ENCODE data around the gene VAV3. TPM values are rescaled to one million over a fixed set of nuclear protein-coding genes. Genes with fewer than 3 reads are reported as not detected.

VAV3 gene
- total and polyA plus RNA-seq, 2 donors (not counting 1 experiment from before 2014, with no cell fraction given) = not detected

- Histone ChIP-seq H3K4me1 (ENCODE audit: control insufficient read depth, extremely low read depth, insufficient read depth, low read length) (no peaks in the 10 kb centered on the region), H3K27ac (ENCODE audit: insufficient read depth, low read length) (no peak overlapping the region), H3K4me2 (ENCODE audit: extremely low read depth, insufficient read depth, low read length) (no peak overlapping the region), H3K36me3 (ENCODE audit: control insufficient read depth, insufficient read depth, low read length) (no peaks in the 10 kb centered on the region), H3K9ac (ENCODE audit: insufficient read depth, low read length) (no peak overlapping the region), H3K27me3 (ENCODE audit: control insufficient read depth, insufficient read depth, low read length) (no peaks in the 10 kb centered on the region), H3K4me3 (replicated peaks in 1 of 4; ENCODE audit: control extremely low read depth in 1 of 4, insufficient read depth in 1 of 4, low read depth in 3 of 4, low read length in 4 of 4) (no peak overlapping the region), H3K79me2 (ENCODE audit: control insufficient read depth, insufficient read depth, low read length) (no peaks in the 10 kb centered on the region), H4K20me1 (ENCODE audit: control insufficient read depth, extremely low read depth, insufficient read depth, low read length) (no peaks in the 10 kb centered on the region), H3K9me3 (ENCODE audit: control insufficient read depth, insufficient read depth, low read depth, low read length) (no peaks in the 10 kb centered on the region), H2AFZ (ENCODE audit: low read length) (no peak overlapping the region)
- no peak for DNase-seq (ENCODE audit: low read depth in 2 of 2)
- TF ChIP-seq EZH2 (IDR thresholded peaks at IDR 0.05; ENCODE audit: low read length, missing control alignments) (no peak), CTCF (conservative IDR thresholded peaks at IDR 0.05 in 1 of 2, IDR thresholded peaks at IDR 0.05 in 1 of 2; ENCODE audit: low read depth in 1 of 2, low read length in 2 of 2) (no peak)
These were observed 303.8 kb downstream of the VAV3 start for GRCh38 chr1:107661158-107661557.

- H4K20me1 ChIP-seq (ENCODE audit: control insufficient read depth, extremely low read depth, insufficient read depth, low read length) = no peaks in the 10 kb centered on the region
These were observed 305.0 kb downstream of the VAV3 start for GRCh38 chr1:107659961-107660360.

GRCh38 chr1:107657356-107657755 lies 307.6 kb downstream of the VAV3 start:
- no peak for TF ChIP-seq CTCF (conservative IDR thresholded peaks at IDR 0.05 in 1 of 2, IDR thresholded peaks at IDR 0.05 in 1 of 2; ENCODE audit: low read depth in 1 of 2, low read length in 2 of 2)
- no peak for TF ChIP-seq EZH2 (IDR thresholded peaks at IDR 0.05; ENCODE audit: low read length, missing control alignments)
- H3K4me1 ChIP-seq (ENCODE audit: control insufficient read depth, extremely low read depth, insufficient read depth, low read length) = no peaks in the 10 kb centered on the region
- no peak overlapping the region for H3K27ac ChIP-seq (ENCODE audit: insufficient read depth, low read length)
- DNase-seq (ENCODE audit: low read depth in 2 of 2) = no peak
- no peaks in the 10 kb centered on the region for H4K20me1 ChIP-seq (ENCODE audit: control insufficient read depth, extremely low read depth, insufficient read depth, low read length)
- H3K9me3 ChIP-seq (ENCODE audit: control insufficient read depth, insufficient read depth, low read depth, low read length) = no peaks in the 10 kb centered on the region
- H3K4me3 ChIP-seq (replicated peaks in 1 of 4; ENCODE audit: control extremely low read depth in 1 of 4, insufficient read depth in 1 of 4, low read depth in 3 of 4, low read length in 4 of 4) = no peak overlapping the region
- no peak overlapping the region for H3K4me2 ChIP-seq (ENCODE audit: extremely low read depth, insufficient read depth, low read length)
- H3K27me3 ChIP-seq (ENCODE audit: control insufficient read depth, insufficient read depth, low read length) = no peaks in the 10 kb centered on the region
- no peak overlapping the region for H3K9ac ChIP-seq (ENCODE audit: insufficient read depth, low read length)
- H3K79me2 ChIP-seq (ENCODE audit: control insufficient read depth, insufficient read depth, low read length) = no peaks in the 10 kb centered on the region
- H2AFZ ChIP-seq (ENCODE audit: low read length) = no peak overlapping the region
- no peaks in the 10 kb centered on the region for H3K36me3 ChIP-seq (ENCODE audit: control insufficient read depth, insufficient read depth, low read length)

More at GRCh38 chr1:107659961-107660360, 305.0 kb downstream of the VAV3 start:
- Histone ChIP-seq H3K4me3 (replicated peaks in 1 of 4; ENCODE audit: control extremely low read depth in 1 of 4, insufficient read depth in 1 of 4, low read depth in 3 of 4, low read length in 4 of 4) (no peak overlapping the region), H3K27ac (ENCODE audit: insufficient read depth, low read length) (no peak overlapping the region), H2AFZ (ENCODE audit: low read length) (peak overlapping the region; percentile 23), H3K9me3 (ENCODE audit: control insufficient read depth, insufficient read depth, low read depth, low read length) (no peaks in the 10 kb centered on the region), H3K36me3 (ENCODE audit: control insufficient read depth, insufficient read depth, low read length) (no peaks in the 10 kb centered on the region), H3K9ac (ENCODE audit: insufficient read depth, low read length) (no peak overlapping the region), H3K79me2 (ENCODE audit: control insufficient read depth, insufficient read depth, low read length) (no peaks in the 10 kb centered on the region), H3K27me3 (ENCODE audit: control insufficient read depth, insufficient read depth, low read length) (no peaks in the 10 kb centered on the region), H3K4me1 (ENCODE audit: control insufficient read depth, extremely low read depth, insufficient read depth, low read length) (no peaks in the 10 kb centered on the region), H3K4me2 (ENCODE audit: extremely low read depth, insufficient read depth, low read length) (no peak overlapping the region)
- TF ChIP-seq EZH2 (IDR thresholded peaks at IDR 0.05; ENCODE audit: low read length, missing control alignments) (no peak), CTCF (conservative IDR thresholded peaks at IDR 0.05 in 1 of 2, IDR thresholded peaks at IDR 0.05 in 1 of 2; ENCODE audit: low read depth in 1 of 2, low read length in 2 of 2) (no peak)
- DNase-seq (ENCODE audit: low read depth in 2 of 2) = no peak

Measured in fibroblast of lung (primary cell).